Measurements from ENCODE around the gene PRR20E. TPM values are rescaled to one million over a fixed set of nuclear protein-coding genes. Genes with fewer than 3 reads are reported as not detected.
"Not testable (repeated sequence)": the region's sequence is repeated elsewhere in the genome, so short reads cannot be mapped to it uniquely, and the experiment has no call there.

The PRR20E gene
- not detected in 2 replicates for total RNA-seq (2021)
- not detected for Bru-seq, nascent RNA
- BruChase-seq, experiment 1, labeled RNA remaining after a 2-hour chase: not detected
- not detected for BruChase-seq, experiment 2, labeled RNA remaining after a 6-hour chase
- long read RNA-seq: 0 reads

GRCh38 chr13:57166897-57167296 is at the start of gene PRR20E:
Gene PRR20E, plus strand, starts transcription at chr13:57167197. Its CDS starts 387 bp downstream, at chr13:57167584.
- CTCF ChIA-PET; H3F3A ChIP-seq (ENCODE audit: insufficient read depth, low read depth); BruUV-seq (replicated peaks); H3K27me3 ChIP-seq (ENCODE audit: insufficient read depth, low read depth); POLR2A ChIA-PET (ENCODE audit: unreplicated experiment); H3K4me1 ChIP-seq (replicated peaks; ENCODE audit: insufficient read depth); H4K20me1 ChIP-seq (ENCODE audit: insufficient read depth); H3K4me2 ChIP-seq; H3K9me2 ChIP-seq (ENCODE audit: insufficient read depth); H3K9me3 ChIP-seq (ENCODE audit: insufficient read depth, low read depth); H3K36me3 ChIP-seq (ENCODE audit: low read depth); intact Hi-C loops (cut with micrococcal nuclease; ENCODE audit: unreplicated experiment); H3K4me3 ChIP-seq; H3K79me2 ChIP-seq (ENCODE audit: low read depth); H3K27ac ChIP-seq; DNase-seq; H2AFZ ChIP-seq: not testable (repeated sequence)

GRCh38 chr13:57123681-57124080 is 43.3 kb upstream of the PRR20E start:
- BruUV-seq (replicated peaks): no TSS peak
- no peaks in the 10 kb centered on the region for H4K20me1 ChIP-seq (ENCODE audit: insufficient read depth)
- no peak for DNase-seq
- no peaks in the 10 kb centered on the region for H3K27me3 ChIP-seq (ENCODE audit: insufficient read depth, low read depth)
- H3K4me3 ChIP-seq: no peak overlapping the region
- no peaks in the 10 kb centered on the region for H3K4me1 ChIP-seq (replicated peaks; ENCODE audit: insufficient read depth)
- no peaks in the 10 kb centered on the region for H3K9me3 ChIP-seq (ENCODE audit: insufficient read depth, low read depth)
- H3F3A ChIP-seq (ENCODE audit: insufficient read depth, low read depth): no peaks in the 10 kb centered on the region
- intact Hi-C loops (cut with micrococcal nuclease; ENCODE audit: unreplicated experiment): no loop called here
- H3K27ac ChIP-seq: no peak overlapping the region
- H2AFZ ChIP-seq: no peak overlapping the region
- no peaks in the 10 kb centered on the region for H3K36me3 ChIP-seq (ENCODE audit: low read depth)
- no peak overlapping the region for H3K4me2 ChIP-seq
- POLR2A ChIA-PET (ENCODE audit: unreplicated experiment): no interaction called here
- TF ChIP-seq CTCF (conservative IDR thresholded peaks at IDR 0.05) (no peak), EZH2 (IDR thresholded peaks at IDR 0.05; ENCODE audit: low read depth) (no peak)
- no peaks in the 10 kb centered on the region for H3K79me2 ChIP-seq (ENCODE audit: low read depth)
- H3K9me2 ChIP-seq (ENCODE audit: insufficient read depth): no peaks in the 10 kb centered on the region
- CTCF ChIA-PET: no interaction called here

GRCh38 chr13:57128909-57129308 is 38.1 kb upstream of the PRR20E start:
- no peak overlapping the region for H2AFZ ChIP-seq
- H3K4me2 ChIP-seq: no peak overlapping the region
- ChIA-PET CTCF (no interaction called here), POLR2A (ENCODE audit: unreplicated experiment) (no interaction called here)
- H3K27me3 ChIP-seq (ENCODE audit: insufficient read depth, low read depth): no peaks in the 10 kb centered on the region
- TF ChIP-seq EZH2 (IDR thresholded peaks at IDR 0.05; ENCODE audit: low read depth): no peak
- no peak for TF ChIP-seq CTCF (conservative IDR thresholded peaks at IDR 0.05)
- H3K9me2 ChIP-seq (ENCODE audit: insufficient read depth): no peaks in the 10 kb centered on the region; the same call in 1 of the 2 replicates
- H3K36me3 ChIP-seq (ENCODE audit: low read depth): no peaks in the 10 kb centered on the region
- H3K4me1 ChIP-seq (replicated peaks; ENCODE audit: insufficient read depth): no peaks in the 10 kb centered on the region
- DNase-seq: no peak
- no peak overlapping the region for H3K27ac ChIP-seq
- no peak overlapping the region for H3K4me3 ChIP-seq
- no peaks in the 10 kb centered on the region for H3F3A ChIP-seq (ENCODE audit: insufficient read depth, low read depth)
- no peaks in the 10 kb centered on the region for H3K9me3 ChIP-seq (ENCODE audit: insufficient read depth, low read depth)
- H4K20me1 ChIP-seq (ENCODE audit: insufficient read depth): no peaks in the 10 kb centered on the region
- intact Hi-C loops (cut with micrococcal nuclease; ENCODE audit: unreplicated experiment): no loop called here
- H3K79me2 ChIP-seq (ENCODE audit: low read depth): no peaks in the 10 kb centered on the region
- BruUV-seq (replicated peaks): no TSS peak

DNA sequence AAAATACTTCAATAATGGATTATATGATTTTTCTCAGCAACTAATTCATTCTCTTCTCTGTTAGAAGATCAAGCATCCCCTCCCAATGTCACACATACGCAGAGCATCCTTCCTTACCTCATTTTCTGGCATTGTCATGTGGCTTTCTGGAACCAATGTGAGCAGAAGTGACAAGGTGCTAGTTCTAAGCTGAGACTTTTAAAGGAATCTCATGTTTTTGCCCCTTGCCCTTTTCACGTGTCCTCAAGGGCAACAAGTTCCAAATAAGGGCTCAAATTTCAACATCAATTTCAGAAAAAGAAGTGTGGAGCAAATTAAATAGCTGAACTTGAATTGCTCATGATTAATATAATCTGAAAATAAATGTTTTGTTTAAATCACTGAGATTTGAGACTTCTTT is 30.9 kb upstream of the PRR20E start:
- Histone ChIP-seq H2AFZ (no peak overlapping the region), H3K4me2 (no peak overlapping the region), H4K20me1 (ENCODE audit: insufficient read depth) (no peaks in the 10 kb centered on the region), H3K4me1 (replicated peaks; ENCODE audit: insufficient read depth) (no peaks in the 10 kb centered on the region), H3K4me3 (no peak overlapping the region), H3K9me3 (ENCODE audit: insufficient read depth, low read depth) (no peaks in the 10 kb centered on the region), H3K79me2 (ENCODE audit: low read depth) (no peaks in the 10 kb centered on the region), H3K36me3 (ENCODE audit: low read depth) (no peaks in the 10 kb centered on the region), H3F3A (ENCODE audit: insufficient read depth, low read depth) (no peaks in the 10 kb centered on the region), H3K27ac (no peak overlapping the region), H3K27me3 (ENCODE audit: insufficient read depth, low read depth) (no peaks in the 10 kb centered on the region), H3K9me2 (ENCODE audit: insufficient read depth) (no peaks in the 10 kb centered on the region; the same call in 1 of the 2 replicates)
- BruUV-seq (replicated peaks): no TSS peak
- ChIA-PET CTCF (no interaction called here), POLR2A (ENCODE audit: unreplicated experiment) (no interaction called here)
- TF ChIP-seq EZH2 (IDR thresholded peaks at IDR 0.05; ENCODE audit: low read depth) (no peak), CTCF (conservative IDR thresholded peaks at IDR 0.05) (no peak)
- intact Hi-C loops (cut with micrococcal nuclease; ENCODE audit: unreplicated experiment): no loop called here
- no peak for DNase-seq
